Measurements from ENCODE around the gene SETBP1.

SETBP1 gene

DNA sequence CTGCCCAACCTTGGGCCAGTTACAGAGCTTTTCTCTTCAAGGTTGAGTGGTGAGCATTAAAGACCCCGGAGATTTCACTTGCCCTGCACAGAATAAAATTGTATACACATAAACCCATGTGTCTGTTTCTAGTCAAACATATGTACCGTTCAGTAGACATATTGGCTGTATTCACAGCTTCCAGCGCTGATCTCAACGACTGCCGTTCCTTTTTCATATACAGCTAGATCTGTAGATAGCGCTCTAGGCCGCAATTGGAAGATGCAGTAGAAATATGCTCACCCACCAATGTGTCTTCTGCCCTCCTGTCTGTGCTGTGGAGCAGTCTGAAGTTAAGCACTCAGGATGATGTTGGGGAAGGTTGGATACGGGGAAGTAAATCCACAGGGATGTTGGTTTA lies 317.7 kb downstream of the SETBP1 start:
- DNase-seq: no peak

GRCh38 chr18:45004546-45005080 lies 323.9 kb downstream of the SETBP1 start:
- no peak for DNase-seq

DNA sequence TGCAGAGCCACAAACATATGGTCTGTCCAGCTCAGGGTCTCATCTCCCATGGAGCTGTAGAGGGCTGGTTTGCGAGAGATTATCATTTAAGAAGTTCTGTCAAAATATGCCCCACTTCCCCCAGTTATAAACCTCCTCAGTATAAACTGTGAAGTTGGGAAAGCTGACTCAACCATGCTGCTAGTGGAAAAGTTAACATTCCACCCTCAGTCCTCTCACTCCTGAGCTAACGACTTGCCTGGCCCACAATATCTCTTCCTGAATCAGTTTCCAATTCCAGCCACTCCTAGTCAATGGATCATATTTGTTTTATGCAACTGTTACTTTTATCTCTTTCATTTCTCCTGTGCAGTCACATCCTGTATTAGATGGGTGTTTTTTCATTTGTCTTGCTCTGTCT lies 326.2 kb downstream of the SETBP1 start:
- DNase-seq: no peak

DNA sequence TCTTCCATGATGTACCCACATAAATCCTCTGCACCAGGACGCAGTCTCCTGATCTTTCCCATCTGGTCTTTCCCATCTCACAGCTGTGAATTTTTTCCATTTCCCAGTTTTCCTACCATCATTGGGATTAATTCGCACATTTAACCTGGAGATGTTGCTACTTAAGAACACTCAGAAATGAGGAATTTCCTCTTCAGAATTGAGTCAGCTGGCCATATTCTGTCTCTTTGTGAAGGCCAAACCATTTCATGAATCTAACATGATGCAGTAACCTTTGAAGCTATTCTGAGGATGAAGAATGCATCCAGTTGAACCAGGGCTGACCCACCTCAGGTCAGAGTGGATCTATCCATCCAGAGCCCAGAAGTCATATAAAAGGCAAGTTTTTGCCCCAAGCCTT lies 326.8 kb downstream of the SETBP1 start:
- no peak for DNase-seq

DNA sequence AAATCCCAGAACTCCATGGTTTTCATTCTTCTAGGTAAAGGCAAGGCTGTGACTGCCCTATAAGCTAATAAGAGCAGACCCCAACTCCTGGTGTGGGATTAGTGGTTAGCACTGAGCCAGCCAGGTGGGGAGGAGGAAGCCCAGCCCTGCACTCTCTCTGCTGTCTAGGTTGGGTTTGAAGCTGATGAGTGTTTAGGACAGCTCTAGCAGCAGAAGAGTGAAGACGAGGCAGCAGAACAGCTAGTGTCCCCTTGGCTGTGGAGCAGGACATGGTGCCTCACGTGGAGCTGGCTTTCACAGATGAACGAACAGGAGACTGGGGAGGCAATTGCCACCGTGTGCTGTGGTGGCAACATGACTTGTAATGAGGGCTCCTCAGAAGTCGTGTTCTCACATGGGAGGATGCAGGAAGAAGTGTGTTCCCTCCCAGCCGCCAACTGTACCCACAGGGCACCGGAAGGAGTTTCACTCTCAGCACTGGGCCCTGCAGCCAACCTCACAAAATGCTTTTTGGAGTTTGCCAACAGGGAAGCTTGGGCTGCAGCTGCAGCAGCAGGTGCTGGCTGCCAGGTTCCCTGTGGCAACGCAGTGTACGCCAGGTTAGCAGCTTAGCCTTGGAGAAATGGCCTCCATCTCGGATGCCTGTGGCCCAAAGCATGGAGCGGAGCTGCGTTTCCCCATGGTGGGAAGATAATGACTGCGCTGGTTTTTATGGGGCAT lies 328.2 kb downstream of the SETBP1 start:
- no peak for DNase-seq

DNA sequence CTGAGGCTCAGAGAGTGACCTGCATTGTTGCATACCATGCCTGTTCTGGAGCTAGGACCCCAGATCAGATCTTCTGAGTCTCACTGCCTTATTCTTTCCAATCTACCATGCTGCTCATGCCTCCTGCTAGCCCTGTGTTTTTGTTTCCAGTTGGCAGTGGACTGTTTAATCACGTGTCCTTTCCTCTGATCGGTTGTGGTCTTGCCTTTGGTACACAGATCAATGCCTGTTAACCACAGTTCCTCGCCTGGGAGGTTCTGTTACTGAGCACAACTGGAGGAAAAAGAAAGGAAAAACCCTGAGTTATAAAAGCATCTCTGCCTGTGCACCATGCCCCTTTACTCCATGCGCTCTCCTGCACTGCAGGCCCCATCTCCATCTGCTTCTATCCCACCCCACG lies 329.1 kb downstream of the SETBP1 start:
- no peak for DNase-seq

DNA sequence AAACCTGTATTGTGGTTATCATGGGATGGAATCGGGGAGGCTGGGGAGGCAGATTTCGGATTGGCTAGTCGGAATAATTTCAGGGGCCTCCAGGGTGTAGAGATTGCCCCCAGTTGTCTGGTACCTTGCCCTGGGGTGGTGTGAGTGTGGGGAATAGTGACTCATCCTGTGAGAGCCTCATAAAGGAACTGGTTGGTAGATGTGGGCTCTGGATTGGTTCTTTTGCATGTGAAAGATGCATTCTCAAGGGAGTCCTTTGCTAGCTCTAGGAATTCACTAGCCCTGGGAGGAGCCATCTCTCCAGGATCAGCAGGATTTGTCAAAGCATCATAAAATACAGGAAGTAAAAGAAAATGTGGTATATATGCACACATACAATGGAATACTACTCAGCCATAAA lies 331.6 kb downstream of the SETBP1 start:
- no peak for DNase-seq

DNA sequence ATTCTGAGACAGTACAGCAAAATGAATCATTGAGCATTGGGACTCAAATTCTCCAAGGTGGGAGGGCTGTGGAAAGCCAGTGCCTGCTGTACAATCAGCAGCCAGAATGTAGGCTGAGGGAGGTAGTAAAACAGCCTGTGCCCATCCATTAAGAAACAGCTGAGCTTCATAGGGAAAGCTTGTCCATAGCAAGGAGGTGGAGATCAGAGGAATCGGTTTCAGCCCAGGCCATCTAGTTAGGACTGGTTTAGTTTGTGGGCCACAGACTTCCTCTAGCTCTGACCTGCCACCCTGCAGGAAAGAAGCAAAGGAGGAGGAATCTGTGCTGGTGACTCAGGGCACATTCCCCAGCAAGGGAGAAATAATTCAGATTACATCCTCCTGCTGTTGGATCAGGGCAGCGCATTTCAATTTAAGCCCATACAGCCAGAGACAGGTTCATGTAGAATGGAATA lies 333.4 kb downstream of the SETBP1 start:
- no peak for DNase-seq

GRCh38 chr18:45015788-45016128 lies 335.1 kb downstream of the SETBP1 start:
- no peak for DNase-seq

DNA sequence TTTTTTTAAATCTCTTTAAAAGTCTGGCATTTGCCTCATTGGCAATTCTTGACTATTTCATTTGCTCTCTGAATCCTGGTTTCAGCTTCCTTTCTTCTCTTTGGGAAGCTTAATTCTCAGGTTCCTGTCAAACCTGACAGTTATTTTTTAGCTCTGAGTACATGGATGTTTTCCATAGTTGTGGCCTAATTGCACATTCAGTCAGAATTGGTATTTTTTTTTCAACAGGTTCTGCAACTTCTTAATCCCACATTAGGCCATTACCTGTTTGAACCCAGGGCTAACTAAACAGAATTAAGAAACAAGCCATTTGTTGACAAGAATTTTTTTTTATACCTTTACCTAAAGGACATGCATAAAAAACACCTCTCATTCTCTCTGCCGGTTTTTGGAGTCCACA lies 338.8 kb downstream of the SETBP1 start:
- DNase-seq: no peak

GRCh38 chr18:45023519-45023918 lies 342.8 kb downstream of the SETBP1 start:
- DNase-seq: no peak

- DNase-seq: no peak
Measured at GRCh38 chr18:45024357-45025088, 343.8 kb downstream of the SETBP1 start.

GRCh38 chr18:45025089-45025450 lies 344.4 kb downstream of the SETBP1 start:
- no peak for DNase-seq

DNA sequence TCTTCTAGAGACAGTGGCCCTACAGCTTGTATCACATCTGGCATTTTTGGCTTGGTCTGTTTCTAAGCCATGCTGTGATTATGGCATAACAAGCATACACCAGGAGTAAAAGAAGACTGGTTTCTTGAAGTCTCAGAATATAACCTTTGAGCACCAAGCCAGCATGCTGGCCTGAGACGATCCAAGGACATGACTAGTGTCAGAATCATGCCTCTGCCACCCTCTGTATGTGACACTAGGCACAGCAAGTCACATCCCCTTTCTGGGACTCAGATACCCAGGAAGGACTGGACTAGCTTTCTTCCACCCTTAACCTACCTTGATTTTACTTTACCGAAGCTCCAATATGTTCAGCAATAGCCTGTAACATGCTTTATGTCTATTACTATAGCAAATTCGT lies 345.5 kb downstream of the SETBP1 start:
- DNase-seq: no peak

DNA sequence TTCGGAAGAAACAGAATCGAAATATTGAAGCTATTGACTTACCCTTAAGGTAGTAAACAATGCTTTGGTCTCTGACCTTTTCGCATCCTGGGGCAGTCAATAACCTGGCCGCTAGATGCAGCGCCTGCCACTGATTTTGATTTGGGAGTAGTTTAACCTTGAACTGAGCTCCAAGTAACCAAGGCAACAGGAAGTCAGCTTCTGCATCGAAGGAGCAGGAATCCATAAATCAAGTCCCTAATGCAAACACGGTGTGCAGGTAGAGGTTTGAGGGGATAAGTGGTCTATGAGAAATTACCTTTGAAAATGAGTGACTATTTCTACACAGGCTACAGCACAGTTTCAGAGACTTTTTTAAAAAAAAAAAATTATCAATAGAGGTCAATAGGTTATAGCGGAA lies 353.5 kb downstream of the SETBP1 start:
- no peak for DNase-seq

- no peak for DNase-seq
Measured at GRCh38 chr18:45037618-45038017, 356.9 kb downstream of the SETBP1 start.

DNA sequence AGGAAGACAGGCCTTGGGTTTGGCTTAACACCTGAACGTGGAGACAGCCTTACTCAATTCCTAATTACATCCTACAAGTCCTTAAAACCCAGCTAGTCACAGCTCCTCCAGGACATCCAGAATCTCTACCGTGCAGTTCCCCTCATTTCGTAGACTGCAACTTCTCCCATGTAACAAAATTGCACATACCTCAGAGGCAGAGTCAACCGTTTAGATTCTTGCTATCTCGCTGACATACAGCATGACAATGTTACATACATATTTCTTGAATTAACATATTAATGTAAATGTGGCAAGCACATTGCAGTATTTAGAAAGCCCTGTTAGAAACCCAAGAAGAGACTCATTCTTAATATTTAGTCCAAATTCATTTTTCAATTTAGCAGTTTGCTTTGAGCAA lies 358.7 kb downstream of the SETBP1 start:
- no peak for DNase-seq

DNA sequence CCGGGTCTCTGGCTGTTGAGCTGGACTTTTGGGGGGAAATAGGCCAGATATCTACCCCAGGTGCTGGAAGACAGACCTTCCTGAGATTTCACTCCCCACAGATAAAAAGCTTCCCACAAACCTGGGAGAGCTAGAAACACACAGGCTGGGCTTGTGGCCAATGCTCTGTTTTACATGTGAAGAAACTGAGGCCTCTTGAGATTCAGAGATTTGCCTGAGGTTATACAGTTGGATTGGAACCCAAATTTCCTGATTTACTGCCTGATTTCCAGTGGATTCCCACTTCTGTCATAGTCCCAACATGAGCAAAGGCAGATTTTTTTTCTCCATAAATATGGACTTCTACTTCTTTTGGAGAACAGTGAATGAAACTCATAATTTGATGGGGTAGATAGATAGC lies 360.2 kb downstream of the SETBP1 start:
- no peak for DNase-seq

GRCh38 chr18:45044787-45045186 lies 364.1 kb downstream of the SETBP1 start:
- no peak for DNase-seq

DNA sequence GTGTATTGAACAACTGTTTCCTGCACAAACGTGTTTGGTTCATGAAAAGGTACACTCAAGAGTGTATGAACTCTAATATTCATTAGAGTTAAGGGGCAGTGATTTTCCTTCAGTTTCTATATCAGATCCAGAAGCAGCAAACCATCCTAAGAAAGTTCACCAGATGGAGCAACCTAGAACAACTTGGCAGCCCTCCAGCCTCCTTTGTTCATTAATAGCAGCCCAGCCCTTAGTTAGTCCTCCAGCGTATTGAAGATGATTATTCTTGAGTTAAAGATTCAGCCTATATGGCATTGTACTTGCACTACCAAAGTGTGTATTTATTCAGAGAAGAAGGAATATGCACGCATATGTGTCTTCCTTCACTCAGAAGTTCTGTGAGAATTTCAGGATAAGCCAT lies 365.5 kb downstream of the SETBP1 start:
- no peak for DNase-seq

DNA sequence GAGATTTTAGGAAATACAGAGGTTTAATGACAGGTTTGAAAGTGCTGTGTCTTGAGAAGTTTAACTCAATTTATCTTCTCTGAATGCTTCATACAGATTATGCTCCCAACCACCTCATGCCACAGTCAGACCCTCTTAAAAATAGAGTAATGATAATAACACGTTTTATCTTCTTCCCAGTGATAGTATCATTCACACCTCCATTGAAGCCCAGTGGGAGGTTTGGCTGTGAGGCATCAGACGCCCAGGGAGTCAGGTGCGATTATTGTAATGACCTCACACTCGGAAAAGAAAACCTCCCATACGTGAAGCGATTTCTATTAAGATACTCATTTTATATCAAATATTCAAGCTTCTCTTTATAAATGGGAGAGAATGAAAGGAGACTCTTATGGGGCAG lies 366.3 kb downstream of the SETBP1 start:
- DNase-seq: no peak

- DNase-seq: no peak
Measured at GRCh38 chr18:45049578-45050319, 369.1 kb downstream of the SETBP1 start.

DNA sequence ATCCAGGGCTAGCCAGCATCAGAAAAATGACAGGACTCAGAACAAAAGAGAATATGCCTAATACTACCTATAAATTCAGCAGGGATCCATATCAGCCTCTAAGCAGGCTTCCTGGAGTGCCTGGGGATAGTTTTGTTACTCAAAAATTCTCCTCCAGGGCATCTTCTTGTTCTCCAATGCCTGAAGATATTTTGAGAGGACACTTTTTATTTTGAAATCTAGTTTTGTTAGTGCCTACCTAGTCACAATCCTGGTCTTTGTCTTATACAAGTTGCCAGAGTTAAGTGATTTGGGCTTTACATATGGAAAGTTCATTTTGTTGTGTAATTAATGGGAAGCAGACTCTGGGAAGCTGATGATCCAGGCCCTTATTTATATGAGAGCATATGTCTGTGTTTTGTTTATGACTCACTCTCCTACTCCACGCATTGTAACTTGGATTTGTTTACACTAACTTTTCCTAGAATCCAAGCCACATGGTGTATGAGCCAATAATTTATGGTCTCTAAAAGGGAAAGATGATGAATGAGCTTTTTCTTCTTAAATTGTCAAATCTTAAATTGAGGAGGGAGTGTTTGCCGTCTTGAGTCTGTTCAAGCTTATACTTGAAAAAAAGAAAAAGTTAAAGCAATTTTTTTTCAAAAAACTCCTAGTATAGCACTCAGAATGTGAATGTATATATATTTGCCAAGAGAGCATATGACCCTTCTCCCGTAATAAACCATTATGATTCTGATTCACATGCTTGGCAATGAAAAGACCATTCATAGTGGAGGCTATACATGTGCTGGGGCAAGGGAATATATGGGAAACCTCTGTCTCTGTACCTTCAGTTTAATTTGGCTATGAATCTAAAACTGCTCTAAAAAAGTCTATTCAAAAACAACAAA lies 370.3 kb downstream of the SETBP1 start:
- no peak for DNase-seq

All from right forelimb (tissue), 1 donor.